ENCODE data around the gene SETDB2. TPM values are rescaled to one million over a fixed set of nuclear protein-coding genes. Genes with fewer than 3 reads are reported as not detected.

Gene SETDB2
- total RNA-seq, 1 experiment from 2014 or later, result 14.7 TPM

DNA sequence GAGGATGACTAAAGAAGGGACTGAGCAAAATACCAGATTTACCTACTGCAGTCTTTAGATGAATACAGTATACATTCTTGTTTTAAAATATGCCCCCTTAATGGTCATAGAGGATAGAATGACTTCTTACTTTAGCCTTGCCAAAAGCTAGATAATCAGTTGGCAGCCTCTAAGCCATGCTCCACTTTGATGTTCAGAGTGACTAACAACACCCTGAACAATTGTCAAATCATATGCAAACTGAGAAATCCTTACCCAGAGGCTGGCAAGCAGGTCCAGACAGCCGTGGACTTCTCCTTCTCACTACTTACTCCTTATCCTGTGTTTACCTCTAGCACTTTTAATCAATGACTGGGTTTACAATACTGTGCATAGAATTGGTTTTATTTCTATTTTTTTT, 28.1 kb downstream of the SETDB2 start:
- H3K36me3 ChIP-seq (ENCODE audit: control insufficient read depth, insufficient read depth, low read length), result peaks cover 1% of the 10 kb centered on the region; the same call in 1 of the 2 replicates
- H3K4me3 ChIP-seq (ENCODE audit: low read depth, low read length), result no peak overlapping the region
- TF ChIP-seq, protein P1, sequence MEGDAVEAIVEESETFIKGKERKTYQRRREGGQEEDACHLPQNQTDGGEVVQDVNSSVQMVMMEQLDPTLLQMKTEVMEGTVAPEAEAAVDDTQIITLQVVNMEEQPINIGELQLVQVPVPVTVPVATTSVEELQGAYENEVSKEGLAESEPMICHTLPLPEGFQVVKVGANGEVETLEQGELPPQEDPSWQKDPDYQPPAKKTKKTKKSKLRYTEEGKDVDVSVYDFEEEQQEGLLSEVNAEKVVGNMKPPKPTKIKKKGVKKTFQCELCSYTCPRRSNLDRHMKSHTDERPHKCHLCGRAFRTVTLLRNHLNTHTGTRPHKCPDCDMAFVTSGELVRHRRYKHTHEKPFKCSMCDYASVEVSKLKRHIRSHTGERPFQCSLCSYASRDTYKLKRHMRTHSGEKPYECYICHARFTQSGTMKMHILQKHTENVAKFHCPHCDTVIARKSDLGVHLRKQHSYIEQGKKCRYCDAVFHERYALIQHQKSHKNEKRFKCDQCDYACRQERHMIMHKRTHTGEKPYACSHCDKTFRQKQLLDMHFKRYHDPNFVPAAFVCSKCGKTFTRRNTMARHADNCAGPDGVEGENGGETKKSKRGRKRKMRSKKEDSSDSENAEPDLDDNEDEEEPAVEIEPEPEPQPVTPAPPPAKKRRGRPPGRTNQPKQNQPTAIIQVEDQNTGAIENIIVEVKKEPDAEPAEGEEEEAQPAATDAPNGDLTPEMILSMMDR (IDR thresholded peaks at IDR 0.05; ENCODE audit: insufficient read depth in 1 of 2, low read depth in 1 of 2, low read length in 1 of 2, severe bottlenecking in 1 of 2, unreplicated experiment in 1 of 2), result no peak
- no TSS peak for BruUV-seq (replicated peaks)
- ChIA-PET POLR2A (no interaction called here), CTCF (no interaction called here)
- H3K27me3 Mint-ChIP-seq (ENCODE audit: insufficient read depth, unreplicated experiment), result no peaks in the 10 kb centered on the region
- no peak for DNase-seq
- no peaks in the 10 kb centered on the region for H3K9me3 ChIP-seq
- H3K4me3 Mint-ChIP-seq (ENCODE audit: unreplicated experiment), result no peak overlapping the region
- no peak overlapping the region for H3K27ac Mint-ChIP-seq (ENCODE audit: unreplicated experiment)
- no peaks in the 10 kb centered on the region for H3K27me3 ChIP-seq (replicated peaks; ENCODE audit: control insufficient read depth, insufficient read depth, low read length)
- no peaks in the 10 kb centered on the region for H3K4me1 ChIP-seq
- no peaks in the 10 kb centered on the region for H3K9me3 Mint-ChIP-seq (ENCODE audit: unreplicated experiment)
- intact Hi-C loops (cut with micrococcal nuclease; ENCODE audit: unreplicated experiment), result no loop called here
- H3K4me1 Mint-ChIP-seq (ENCODE audit: low read depth, unreplicated experiment), result no peaks in the 10 kb centered on the region
- peaks cover 41% of the 10 kb centered on the region for H3K36me3 Mint-ChIP-seq (ENCODE audit: insufficient read depth, unreplicated experiment)

DNA sequence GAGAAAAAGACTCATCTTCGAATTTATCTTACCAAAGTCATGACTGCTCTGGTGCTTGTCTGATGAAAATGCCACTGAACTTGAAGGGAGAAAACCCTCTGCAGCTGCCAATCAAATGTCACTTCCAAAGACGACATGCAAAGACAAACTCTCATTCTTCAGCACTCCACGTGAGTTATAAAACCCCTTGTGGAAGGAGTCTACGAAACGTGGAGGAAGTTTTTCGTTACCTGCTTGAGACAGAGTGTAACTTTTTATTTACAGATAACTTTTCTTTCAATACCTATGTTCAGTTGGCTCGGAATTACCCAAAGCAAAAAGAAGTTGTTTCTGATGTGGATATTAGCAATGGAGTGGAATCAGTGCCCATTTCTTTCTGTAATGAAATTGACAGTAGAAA, 32.5 kb downstream of the SETDB2 start:
- no peak overlapping the region for H3K4me3 ChIP-seq (ENCODE audit: low read depth, low read length)
- intact Hi-C loops (cut with micrococcal nuclease; ENCODE audit: unreplicated experiment), result no loop called here
- ChIA-PET POLR2A (no interaction called here), CTCF (no interaction called here)
- H3K9me3 Mint-ChIP-seq (ENCODE audit: unreplicated experiment), result no peaks in the 10 kb centered on the region
- H3K4me1 ChIP-seq, result no peaks in the 10 kb centered on the region
- BruUV-seq (replicated peaks), result no TSS peak
- no peaks in the 10 kb centered on the region for H3K4me1 Mint-ChIP-seq (ENCODE audit: low read depth, unreplicated experiment)
- H3K36me3 Mint-ChIP-seq (ENCODE audit: insufficient read depth, unreplicated experiment), result peaks cover 26% of the 10 kb centered on the region
- H3K27me3 ChIP-seq (replicated peaks; ENCODE audit: control insufficient read depth, insufficient read depth, low read length), result no peaks in the 10 kb centered on the region
- no peak for DNase-seq
- H3K27me3 Mint-ChIP-seq (ENCODE audit: insufficient read depth, unreplicated experiment), result no peaks in the 10 kb centered on the region
- TF ChIP-seq, protein P1 (IDR thresholded peaks at IDR 0.05; ENCODE audit: insufficient read depth in 1 of 2, low read depth in 1 of 2, low read length in 1 of 2, severe bottlenecking in 1 of 2, unreplicated experiment in 1 of 2), result no peak
- H3K4me3 Mint-ChIP-seq (ENCODE audit: unreplicated experiment), result no peak overlapping the region
- peaks cover 1% of the 10 kb centered on the region for H3K36me3 ChIP-seq (ENCODE audit: control insufficient read depth, insufficient read depth, low read length)
- H3K27ac Mint-ChIP-seq (ENCODE audit: unreplicated experiment), result no peak overlapping the region
- H3K9me3 ChIP-seq, result no peaks in the 10 kb centered on the region

DNA sequence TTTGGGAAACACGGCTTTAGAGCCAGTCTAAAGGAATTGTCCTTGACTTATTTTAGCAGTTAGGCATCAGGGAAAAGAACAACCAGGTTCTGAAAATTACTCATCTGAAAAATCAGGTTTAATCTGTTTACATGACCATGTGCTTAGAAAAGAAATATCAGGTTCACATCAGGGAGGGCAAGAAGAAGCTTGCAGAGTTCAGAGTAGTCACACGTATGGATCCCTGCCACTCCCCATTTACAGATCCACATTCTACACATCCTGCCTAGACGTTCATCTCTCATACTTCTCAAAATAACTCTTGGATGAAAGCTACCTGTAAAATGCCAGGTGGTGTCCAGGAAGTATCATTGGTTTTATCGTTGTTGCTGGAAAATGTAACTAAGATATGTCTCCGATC, 37.7 kb downstream of the SETDB2 start:
- Mint-ChIP-seq H3K27me3 (ENCODE audit: insufficient read depth, unreplicated experiment) (no peaks in the 10 kb centered on the region), H3K4me1 (ENCODE audit: low read depth, unreplicated experiment) (no peaks in the 10 kb centered on the region), H3K9me3 (ENCODE audit: unreplicated experiment) (no peaks in the 10 kb centered on the region), H3K36me3 (ENCODE audit: insufficient read depth, unreplicated experiment) (peaks cover 20% of the 10 kb centered on the region), H3K27ac (ENCODE audit: unreplicated experiment) (no peak overlapping the region), H3K4me3 (ENCODE audit: unreplicated experiment) (no peak overlapping the region)
- no peak overlapping the region for H3K4me3 ChIP-seq (ENCODE audit: low read depth, low read length)
- TF ChIP-seq, protein P1 (IDR thresholded peaks at IDR 0.05; ENCODE audit: insufficient read depth in 1 of 2, low read depth in 1 of 2, low read length in 1 of 2, severe bottlenecking in 1 of 2, unreplicated experiment in 1 of 2), result no peak
- BruUV-seq (replicated peaks), result no TSS peak
- no peak for DNase-seq
- no peaks in the 10 kb centered on the region for H3K27me3 ChIP-seq (replicated peaks; ENCODE audit: control insufficient read depth, insufficient read depth, low read length)
- POLR2A ChIA-PET, result no interaction called here
- no peaks in the 10 kb centered on the region for H3K4me1 ChIP-seq
- CTCF ChIA-PET, result no interaction called here
- H3K9me3 ChIP-seq, result no peaks in the 10 kb centered on the region
- H3K36me3 ChIP-seq (ENCODE audit: control insufficient read depth, insufficient read depth, low read length), result no peaks in the 10 kb centered on the region; the same call in 1 of the 2 replicates
- intact Hi-C loops (cut with micrococcal nuclease; ENCODE audit: unreplicated experiment), result no loop called here

Data from Caco-2 (cell line).